HG02798 (cell line): ENCODE measurements around the gene REPS2.
A peak's percentile ranks its signal among the peaks of the same experiment; 100 is the strongest.

Experiments
- ATAC-seq: cut with Tn5 transposase; IDR thresholded peaks from one replicate; pipeline ENCODE4 v1.9.1; 2021; ENCODE audit warnings: mild to moderate bottlenecking; ENCODE audit not compliant: unreplicated experiment, poor library complexity

The REPS2 gene

DNA sequence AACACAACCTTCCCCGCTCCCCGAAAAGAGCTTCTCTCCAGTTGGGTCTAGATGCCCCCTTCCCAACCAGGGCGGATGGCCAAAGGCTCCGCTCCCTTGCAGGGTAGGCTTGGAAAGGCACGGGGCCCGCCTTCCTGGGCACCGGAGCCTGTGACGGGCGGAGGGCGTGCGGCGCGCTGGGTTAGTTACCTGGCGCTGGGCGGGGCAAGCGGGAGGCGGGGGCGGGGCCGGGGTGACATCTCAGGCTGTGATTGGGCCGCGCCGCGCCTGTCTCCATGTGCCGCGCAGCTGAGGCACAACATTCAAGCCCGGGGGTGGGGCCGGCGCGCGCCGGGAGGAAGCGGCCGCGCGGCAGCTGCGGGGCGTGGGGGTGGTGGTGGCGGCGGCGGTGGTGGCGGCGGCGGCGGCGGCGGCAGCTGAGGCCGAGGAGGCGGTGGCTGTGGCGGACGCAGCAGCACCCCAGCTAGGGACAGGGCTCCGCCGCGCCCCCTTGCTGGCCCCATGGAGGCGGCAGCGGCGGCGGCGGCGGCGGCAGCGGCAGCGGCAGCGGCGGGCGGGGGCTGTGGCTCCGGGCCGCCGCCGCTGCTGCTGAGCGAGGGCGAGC lies at the start of gene REPS2:
Gene REPS2 (plus strand): TSS at position 298 of the 604 bp plus-strand sequence. CDS start 204 bp downstream, at position 502.
- peak; percentile 98 for ATAC-seq

DNA sequence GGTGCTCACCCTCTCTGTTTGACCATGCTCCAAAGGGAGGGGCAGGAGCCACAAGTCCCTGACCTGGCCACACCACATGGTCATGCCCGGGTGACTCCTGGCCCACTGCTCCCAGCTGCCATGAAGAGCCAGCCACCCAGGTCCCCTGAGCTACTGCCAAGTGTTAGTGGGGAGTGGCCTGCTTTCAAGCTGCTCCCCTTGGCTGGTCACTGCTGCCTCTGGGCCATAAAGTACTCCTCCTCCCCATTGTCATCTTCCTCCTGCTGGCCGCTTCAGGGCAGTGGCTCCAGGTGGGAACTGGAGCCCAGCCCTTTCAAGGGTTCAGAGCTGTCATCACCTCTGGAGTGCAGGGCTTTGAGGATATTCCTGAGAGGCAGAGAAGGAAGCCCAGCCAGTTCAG lies 49.0 kb upstream of the REPS2 start:
- ATAC-seq: no peak

DNA sequence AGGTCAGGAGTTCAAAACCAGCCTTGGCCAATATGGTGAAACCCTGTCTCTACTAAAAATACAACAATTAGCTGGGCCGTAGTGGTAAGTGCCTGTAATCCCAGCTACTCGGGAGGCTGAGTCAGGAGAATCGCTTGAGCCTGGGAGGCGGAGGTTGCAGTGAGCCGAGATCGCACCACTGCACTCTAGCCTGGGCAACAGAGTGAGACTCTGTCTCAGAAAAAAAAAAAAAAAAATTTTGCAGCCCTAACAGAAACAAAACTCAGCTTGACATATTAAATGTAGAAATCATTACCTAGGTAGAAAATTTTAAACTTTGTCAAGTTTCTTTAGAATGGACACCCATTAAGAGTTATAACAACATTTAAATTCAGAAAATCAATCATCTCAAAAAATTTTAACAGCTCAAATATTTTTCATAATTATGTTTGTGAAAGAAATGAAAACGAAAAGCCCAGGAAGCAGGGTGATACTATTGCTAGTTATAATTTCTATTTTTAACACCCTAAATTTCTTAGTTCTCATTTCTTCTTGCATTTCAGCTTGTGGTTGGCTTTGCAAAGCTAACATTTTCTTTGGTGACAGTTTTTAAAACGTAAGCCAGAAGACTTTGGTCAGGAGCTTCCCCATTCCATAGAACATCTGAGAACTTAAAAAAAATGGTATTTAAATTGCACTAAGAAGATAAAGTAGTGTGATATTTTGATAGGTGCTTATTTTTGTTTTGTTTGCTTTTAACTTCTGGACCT lies 43.0 kb upstream of the REPS2 start:
- no peak for ATAC-seq

DNA sequence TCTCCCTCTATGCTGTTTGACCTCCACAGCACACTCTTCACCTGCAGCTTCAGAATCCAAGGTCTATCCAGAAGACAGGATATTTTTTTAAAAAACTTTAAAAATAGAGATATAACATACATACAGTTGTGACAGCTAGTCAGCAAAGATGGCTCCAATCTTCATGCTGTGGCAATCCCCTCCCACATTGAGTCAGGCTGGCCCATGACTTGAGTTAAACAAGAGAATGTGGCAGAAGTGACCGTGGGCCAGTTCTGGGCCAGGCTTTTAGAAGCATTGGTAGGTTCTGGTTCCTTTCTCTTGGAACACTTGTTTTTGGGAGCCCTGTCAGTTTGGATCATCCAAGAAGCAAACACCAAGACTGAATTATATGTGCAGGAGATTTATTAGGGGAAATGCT lies 36.1 kb upstream of the REPS2 start:
- no peak for ATAC-seq

DNA sequence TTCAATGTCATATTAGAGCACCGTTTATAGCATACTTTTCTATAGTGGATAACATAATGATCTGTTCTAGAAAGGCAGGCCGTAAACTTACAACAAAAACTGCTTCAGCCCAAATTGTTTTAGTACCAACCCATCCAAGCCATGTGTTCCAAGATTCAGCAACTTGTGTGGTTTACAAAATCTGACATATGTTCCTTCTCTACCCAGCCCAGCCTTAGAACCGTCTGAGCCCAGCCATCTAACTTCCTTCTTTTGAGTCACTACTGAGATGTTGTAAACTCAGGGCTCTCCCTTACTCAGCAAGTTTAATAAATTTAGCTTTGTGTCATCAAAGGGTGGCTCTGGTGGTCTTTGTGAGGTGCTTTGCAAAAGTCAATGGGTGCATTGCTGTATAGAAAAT lies 32.4 kb upstream of the REPS2 start:
- no peak for ATAC-seq

DNA sequence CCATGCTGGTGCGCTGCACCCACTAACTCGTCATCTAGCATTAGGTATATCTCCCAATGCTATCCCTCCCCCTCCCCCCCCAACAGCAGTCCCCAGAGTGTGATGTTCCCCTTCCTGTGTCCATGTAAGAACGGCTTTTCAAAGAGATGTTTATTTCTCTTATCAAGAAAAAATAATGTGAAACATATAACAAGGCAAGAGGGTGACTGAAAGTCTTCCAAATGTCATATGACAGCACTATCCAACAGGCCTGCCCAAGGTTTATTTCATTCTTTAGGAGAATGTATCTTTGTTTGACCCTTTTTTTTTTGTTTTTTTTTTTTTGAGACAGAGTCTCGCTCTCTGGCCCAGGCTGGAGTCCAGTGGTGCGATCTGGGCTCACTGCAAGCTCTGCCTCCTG lies 29.9 kb upstream of the REPS2 start:
- ATAC-seq: no peak

DNA sequence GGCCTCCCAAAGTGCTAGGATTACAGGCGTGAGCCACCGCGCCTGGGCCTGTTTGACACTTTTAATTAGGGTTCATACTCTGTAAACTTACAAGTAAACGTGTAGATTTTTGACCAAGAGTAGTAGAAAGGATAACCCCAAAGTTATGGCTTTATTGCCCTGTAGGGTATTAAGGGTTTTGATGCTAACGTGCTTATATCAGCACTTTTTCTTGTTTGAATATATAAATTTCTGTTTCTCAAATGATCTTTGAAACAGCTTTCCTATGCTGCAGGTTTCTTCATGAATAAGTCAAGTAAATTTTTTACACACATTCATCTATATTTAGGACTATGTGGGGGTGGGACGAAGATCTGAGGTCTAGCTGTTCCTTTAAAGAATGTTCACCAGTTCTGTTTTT lies 29.3 kb upstream of the REPS2 start:
- no peak for ATAC-seq

DNA sequence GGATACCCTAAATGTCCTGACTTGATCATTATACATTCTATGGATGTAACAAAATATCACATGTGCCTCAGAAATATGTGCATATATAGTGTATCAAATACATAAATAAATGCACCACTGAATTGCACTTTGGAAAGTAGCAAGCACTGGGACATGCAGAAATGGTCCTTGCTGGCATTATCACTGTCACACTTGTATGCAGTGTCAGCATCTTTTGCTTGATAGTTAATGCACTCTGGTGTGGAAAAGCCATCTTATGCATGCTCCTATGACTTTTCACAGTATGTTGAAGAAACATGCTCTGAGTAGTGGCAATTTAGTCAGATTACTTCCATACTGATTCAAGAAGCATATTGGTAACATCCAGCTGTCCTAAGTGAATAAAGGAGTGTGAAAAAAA lies 27.5 kb upstream of the REPS2 start:
- no peak for ATAC-seq

DNA sequence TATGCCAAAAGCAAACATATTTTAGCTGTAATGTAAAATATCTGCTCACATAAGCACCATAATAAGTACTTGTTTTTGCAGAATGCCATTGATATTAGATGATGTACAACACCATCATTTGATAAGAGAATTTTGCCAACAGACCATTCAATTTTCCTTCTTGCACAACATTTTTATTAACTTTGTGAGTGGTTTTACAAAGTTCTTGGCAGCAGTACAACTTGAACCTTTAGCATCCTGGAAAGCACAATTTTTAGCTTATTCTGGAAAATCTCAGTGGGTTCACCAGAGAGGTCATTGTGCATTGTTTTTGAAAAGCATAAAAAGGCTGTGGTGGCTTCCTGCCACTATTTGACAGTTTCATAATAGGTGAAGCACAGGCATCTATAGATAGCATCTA lies 26.4 kb upstream of the REPS2 start:
- no peak for ATAC-seq

DNA sequence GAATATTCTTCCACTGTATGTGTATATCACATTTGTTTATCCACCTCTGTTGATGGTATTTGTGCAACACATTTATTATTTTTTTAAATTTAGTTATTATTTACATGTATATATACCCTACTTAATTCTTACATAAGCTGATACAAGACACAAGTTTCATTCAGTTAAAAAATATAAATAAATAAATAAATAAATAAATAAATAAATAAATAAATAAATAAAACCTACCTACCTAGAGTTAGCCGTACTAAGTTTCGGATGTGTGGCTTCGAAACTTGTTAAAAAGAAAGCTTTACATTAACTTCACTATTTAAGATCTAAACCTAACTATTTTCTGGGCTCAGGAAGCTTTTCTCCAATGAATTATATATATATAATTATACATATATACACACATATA lies 23.3 kb upstream of the REPS2 start:
- ATAC-seq: no peak

DNA sequence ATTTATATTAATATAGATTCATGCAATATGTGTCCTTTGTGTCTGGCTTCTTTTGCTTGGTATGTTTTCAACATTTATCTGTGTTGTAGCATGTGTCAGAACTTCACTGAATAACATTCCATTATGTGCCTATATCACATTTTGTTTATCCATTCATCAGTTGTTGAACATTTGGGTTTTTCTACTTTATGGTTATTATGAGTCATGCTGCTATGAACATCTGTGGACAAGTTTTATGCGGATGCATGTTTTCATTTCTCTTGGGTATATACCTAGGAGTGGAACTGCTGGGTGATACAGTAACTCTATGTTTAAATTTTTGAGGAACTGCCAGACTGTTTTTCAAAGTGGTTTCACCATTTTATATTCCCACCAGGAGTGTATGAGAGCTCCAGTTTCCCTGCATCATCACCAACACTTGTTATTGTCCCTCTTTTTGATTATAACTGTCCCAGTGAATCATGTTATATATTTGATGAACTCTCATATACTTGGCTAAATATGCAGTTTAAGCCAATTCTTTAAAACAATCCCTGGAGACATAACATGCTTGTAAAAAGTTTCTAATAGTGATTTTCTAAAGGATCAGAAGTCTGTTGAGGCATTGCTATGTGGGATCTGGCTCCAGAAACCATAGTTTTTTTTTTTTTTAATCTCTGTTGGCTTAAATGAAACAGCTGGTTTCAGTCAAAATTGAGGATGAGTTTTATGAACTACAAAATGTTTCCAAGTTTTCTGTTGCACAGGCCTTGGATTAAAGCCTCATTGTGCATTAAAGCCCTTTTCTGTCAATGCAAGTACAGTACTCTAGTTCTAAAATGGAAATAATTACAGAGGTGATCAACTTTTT lies 21.6 kb upstream of the REPS2 start:
- no peak for ATAC-seq

DNA sequence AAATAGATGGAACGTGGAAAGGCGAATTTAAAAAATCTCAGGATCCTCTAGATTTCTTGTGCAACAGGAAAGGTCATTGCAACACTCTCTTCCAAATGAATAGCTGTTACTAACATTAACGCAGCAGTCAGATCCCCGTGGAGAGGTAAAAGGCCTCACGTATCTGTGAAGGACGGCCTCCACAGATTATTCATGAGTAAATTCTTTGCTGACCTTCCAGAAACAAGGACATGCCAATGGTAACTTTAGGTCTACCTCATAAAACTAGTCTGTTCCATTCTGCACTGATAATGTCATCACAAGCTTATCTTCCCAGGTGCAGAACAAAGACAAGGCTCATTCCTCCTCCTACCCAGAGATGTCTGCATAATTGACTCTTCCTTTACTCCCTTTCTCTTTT lies 16.1 kb upstream of the REPS2 start:
- ATAC-seq: no peak

DNA sequence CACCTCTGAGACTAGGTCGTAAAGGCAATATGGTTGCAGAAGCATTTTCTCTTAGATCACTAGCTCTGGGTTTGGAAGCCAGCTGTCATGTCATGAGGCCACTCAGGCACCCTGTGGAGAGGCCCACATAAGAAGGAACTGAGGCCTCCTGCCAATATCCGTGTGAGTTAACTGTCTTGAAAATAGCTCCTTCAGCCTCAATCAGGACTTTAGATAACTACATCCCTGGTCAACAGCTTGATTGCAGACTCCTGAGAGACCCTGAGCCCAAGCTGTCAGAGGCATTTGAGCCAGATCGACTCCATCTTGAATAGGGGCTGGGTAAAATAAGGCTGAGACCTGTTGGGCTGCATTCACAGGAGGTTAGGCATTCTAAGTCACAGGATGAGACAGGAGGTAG lies 15.1 kb upstream of the REPS2 start:
- no peak for ATAC-seq

DNA sequence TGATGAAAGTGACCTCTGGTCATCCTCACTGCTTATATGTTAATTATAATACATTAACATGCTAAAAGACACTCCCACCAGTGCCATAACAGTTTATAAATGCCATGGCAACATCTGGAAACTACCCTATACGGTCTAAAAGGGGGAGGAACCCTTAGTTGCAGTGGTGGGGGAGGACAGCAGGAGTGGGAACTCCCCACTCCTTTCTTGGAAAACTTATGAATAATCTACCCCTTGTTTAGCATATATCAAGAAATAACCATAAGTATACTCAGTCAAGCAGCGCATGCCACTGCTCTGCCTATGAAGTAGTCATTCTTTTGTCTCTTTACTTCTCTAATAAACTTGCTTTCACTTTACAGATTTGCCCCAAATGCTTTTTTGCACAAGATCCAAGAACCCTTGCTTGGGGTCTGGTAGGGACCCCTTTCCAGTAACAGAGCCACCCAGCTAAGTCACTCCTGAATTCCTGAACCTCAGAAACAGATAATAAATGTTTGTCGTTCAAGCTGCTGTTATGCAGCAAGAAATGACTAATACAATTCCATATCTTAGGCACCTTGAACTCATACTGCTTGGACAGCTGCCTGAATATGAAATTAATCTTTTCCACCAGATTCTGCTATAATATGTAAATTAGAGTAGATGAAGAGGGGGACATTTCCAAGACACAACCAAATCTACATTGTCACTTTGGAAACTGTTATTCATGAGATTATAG lies 14.4 kb upstream of the REPS2 start:
- no peak for ATAC-seq

DNA sequence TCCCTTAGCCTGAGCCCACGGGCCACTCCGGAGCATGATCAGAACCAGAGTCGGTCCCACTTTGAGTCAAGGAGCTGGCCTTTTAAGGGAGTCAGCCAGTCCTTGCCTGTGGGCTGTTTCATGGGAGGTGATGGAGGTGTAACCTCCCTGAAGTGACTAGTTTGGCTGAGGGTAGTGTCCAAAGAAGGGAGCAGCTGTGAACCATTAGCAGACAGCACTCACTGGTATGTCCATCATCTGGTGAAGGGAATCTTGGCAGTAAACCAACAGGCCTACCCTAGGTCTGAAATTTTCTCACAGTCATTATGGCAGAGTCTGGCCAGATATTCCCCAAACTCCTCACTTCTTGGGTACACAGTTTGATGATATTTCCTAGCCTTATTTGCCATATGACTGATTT lies 12.3 kb upstream of the REPS2 start:
- ATAC-seq: no peak

DNA sequence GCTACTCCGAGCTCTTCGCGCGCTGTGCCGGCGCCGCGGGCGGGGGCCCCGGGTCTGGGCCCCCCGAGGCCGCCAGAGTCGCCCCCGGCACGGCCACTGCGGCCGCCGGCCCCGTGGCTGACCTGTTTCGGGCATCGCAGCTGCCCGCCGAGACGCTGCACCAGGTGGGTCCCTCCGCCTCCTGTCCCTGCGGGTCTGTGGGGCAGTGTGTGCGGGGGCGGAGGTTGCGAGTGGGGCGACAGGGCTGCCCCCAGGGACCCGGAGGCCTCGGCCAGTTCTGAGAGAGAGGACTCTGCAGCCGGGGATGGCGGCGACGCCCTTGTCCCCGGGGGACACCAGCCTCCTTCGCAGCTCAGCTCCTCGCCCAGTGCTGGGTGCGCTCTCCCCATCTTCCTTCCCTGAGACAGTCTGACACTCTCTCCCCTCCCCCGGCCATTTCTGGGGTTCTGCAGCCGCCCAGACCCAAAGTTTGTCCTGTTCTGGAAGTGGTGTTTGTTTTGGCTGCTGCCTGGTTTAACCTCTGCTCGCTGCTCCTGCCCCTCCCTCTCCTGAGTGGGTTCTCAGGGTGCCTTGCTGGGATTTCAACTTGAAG lies 609 bp downstream of the REPS2 start:
- ATAC-seq: peak; percentile 26

DNA sequence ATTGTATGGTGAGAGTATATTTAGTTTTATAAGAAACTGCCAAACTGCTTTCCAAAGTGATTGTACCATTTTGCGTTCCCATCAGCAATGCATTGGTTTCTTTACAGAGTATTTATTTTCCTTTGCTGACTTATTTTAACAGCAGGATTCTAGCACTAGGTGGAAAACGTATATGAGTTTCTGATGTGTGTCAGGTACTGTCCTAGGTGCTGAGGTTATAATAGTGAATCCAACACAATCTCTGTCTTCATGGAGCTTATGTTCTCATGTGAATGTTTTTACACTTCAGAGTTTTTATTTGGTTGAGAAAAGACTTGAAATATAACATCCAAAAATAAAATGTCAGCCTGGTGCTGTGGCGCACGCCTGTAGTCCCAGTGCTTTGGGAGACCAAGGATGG lies 4.0 kb downstream of the REPS2 start:
- no peak for ATAC-seq

DNA sequence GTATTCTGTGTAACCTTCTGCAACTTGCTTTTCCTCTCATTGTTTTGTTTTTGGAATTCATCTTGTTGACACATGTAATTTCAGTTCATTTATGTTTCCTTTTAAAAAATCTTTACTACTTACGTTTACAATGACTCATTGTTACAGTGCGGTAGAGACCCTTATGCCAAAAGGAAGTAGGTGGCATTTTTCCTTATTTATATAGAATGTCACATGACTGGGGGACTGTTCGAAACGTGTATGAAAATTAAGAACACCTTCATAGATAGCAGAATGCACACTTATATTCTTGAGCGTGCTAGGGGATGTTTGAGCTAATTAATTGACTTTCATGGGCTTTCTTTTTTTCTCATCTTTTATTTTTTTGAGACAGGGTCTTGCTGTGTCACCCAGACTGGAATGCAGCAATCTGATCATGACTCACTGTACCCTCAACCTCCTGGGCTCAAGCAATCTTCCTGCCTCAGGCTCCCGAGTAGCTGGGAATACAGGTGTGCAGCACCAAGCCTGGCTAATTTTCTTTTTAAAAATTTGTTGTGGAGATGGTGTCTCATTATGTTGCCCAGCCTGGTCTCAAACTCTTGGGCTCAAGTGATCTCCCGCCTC lies 7.3 kb downstream of the REPS2 start:
- ATAC-seq: no peak

DNA sequence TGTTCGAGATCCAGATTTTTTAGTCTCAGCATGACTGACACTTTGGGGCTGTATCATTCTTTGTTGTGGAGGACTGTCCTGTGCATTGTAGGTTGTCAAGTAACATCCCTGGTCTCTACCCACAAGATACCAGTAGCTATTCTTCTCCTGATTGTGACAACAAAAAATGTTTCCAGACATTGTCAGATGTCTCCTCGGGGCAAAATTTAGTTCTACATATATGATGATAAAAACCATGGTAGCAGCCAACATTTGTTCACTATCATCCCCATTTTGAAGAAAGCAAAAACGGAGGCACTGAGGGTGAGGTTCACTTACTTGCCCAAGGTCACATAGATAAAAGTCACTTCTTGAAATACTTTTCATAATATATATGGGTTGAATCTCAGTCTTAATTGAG lies 11.3 kb downstream of the REPS2 start:
- ATAC-seq: no peak

DNA sequence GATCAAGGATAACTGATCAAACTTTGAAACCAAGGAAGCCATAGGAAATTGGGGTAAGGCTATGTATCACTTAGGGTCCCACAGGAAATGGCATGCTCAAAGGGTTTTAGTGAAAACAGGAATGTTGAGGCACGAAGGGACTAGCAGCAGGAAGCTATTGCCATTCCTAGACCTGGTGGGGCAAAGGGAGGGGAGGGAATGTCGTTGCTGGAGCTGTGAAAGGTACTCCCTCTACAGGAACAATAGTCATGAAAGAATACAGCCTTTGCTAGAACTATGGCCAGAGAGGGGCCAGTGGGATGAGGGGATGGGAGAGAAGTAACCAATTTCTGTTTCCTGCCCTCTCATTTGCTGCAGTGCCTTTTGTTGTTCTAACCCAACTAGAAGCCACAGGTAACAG lies 11.9 kb downstream of the REPS2 start:
- no peak for ATAC-seq
